ENCODE data around the gene DPP7.

The DPP7 gene

DNA sequence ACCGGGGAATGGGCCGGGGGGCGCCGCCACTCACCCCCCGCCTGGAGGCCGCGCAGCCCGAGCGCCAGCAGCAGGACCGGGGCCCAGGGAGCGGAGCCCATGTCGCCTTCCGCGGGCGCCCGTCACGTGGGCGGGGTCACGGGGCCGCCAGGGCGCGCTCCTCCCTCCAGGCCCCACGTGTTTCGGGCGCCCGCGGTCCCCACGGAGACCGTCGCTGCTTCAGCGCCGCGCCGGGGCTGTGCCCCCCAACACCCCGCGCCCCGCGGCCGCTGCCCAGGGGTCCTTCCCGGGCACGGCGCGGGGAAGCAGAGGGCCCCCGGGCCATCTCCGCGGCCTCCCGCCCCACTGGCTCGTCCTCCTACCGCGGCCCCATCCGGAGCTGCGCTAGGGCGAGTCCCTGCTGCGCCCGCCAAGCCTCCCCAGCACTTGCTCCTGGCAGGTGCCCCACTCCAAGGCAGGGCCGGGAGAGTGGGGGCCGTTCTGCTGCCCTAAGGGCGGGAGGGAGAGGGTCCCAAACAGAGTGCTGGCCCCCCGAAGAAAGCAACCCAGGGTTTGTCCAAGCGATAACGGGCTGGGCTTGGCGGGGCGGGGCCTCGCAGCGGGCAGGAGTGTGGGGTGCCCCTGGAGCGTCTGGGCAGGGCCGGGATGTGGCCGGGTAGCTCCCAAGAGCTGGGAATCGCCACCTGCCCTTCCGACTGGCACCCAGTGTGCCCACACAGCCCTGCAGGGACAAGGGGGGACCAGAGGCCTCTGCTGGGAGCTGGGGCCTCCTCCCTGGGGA, at the start of gene DPP7:
Gene DPP7, minus strand, starts transcription at position 121 of the 781 bp plus-strand sequence. Its CDS starts 20 bp downstream, at position 101.
- in situ Hi-C loops (cut with MboI; ENCODE audit: low sequenced_read_pairs): no loop called here

DNA sequence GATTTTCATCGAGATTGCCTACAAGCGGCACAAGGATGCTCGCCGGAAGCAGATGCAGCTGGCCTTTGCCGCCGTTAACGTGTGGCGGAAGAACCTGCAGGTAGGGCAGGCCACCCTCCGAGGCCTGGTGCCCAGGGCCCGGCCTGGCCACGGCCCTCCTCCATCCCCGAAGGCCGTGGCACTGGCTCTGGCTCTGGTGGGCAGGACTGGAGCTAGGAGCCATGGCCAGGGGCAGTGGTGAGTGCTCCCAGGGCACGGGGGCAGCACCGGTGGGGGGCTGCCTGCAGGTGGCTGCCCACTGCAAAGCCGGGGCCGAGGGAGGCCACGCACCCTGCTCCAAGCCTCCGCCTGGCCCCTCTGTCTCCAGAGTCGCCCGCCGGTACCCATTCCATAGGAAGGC, 49.3 kb upstream of the DPP7 start:
- in situ Hi-C loops (cut with MboI; ENCODE audit: low sequenced_read_pairs): no loop called here

- in situ Hi-C loops (cut with MboI; ENCODE audit: low sequenced_read_pairs): no loop called here
Observed at GRCh38 chr9:137163365-137163715, 48.8 kb upstream of the DPP7 start.

DNA sequence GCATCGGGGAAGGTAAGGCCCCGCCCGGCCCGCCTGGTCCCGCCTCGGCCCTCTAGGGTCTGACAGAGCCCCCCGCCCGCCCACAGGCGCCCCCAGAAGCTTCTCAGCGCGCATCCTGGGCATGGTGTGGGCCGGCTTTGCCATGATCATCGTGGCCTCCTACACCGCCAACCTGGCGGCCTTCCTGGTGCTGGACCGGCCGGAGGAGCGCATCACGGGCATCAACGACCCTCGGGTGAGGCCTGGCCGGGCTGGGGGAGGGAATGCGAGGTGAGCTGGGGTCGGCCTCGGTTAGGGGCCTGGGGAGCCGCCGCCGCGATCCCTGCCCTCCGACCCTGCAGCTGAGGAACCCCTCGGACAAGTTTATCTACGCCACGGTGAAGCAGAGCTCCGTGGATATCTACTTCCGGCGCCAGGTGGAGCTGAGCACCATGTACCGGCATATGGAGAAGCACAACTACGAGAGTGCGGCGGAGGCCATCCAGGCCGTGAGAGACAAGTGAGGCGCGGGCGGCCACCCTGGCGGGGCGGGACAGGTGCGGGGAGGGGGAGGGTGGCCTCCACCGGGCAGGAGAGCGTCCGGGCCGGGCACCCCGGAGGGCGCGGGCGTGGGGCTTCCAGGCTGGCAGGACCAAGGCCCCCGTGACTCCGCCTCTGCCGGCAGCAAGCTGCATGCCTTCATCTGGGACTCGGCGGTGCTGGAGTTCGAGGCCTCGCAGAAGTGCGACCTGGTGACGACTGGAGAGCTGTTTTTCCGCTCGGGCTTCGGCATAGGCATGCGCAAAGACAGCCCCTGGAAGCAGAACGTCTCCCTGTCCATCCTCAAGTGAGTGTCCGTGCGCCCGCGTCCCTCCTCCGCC, 48.2 kb upstream of the DPP7 start:
- in situ Hi-C loops (cut with MboI; ENCODE audit: low sequenced_read_pairs): no loop called here

DNA sequence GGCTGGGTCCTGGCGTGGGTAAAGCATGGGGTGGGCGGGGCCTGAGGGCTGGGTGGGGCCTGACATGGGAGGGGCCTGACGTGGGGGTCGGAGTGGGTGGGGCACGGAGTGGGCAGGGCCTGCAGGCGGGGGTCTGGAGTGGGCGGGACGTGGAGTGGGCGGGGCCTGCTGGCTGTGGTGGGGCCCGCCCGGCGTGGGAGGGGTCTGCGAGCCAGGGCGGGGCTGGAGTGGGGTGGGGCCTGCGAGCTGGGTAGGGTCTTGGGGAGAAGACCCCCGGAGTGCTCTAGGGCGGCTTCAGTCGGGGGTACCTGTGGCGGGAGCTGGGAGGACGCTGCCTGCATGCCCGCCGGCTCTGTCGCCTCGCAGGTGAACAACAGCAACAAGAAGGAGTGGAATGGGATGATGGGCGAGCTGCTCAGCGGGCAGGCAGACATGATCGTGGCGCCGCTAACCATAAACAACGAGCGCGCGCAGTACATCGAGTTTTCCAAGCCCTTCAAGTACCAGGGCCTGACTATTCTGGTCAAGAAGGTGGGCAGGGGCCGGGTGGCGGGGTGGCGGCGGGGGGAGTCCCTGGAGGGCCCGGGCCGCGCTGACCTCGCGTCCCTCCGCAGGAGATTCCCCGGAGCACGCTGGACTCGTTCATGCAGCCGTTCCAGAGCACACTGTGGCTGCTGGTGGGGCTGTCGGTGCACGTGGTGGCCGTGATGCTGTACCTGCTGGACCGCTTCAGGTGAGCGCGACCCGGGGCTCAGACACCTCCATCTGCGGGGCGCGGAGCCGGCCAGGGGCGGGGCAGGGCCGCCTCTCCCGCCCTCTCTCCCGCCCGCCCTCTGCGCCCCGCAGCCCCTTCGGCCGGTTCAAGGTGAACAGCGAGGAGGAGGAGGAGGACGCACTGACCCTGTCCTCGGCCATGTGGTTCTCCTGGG, 47.3 kb upstream of the DPP7 start:
- in situ Hi-C loops (cut with MboI; ENCODE audit: low sequenced_read_pairs): no loop called here

DNA sequence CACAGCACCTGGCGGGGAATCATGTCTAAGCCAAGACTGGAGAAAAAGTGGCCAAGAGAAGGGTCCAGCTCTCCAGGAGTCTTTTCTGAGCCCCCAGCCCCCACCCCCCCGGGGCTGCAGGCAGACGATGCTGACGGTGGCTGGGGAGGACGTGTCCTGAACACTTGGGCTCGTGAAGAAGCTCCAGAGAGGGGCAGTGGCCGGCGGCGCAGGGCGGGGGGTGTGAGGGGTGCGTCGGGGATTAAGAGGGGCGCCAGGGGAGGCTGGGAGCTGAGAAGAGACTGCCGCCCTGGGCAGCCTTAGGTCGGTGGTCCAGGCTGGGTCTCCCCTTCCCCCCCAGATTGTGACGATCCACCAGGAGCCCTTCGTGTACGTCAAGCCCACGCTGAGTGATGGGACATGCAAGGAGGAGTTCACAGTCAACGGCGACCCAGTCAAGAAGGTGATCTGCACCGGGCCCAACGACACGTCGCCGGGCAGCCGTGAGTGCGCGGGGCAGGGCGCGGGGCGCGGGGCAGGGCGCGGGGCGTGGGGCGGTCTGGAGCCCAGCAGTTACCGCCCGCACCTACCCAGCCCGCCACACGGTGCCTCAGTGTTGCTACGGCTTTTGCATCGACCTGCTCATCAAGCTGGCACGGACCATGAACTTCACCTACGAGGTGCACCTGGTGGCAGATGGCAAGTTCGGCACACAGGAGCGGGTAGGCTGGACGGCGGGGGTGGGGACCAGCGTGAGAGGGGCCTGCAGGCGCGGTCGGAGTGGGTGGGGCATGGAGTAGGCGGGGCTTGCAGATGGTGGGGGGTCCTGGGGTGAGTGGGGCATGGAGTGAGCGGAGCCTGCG, 46.4 kb upstream of the DPP7 start:
- in situ Hi-C loops (cut with MboI; ENCODE audit: low sequenced_read_pairs): no loop called here

DNA sequence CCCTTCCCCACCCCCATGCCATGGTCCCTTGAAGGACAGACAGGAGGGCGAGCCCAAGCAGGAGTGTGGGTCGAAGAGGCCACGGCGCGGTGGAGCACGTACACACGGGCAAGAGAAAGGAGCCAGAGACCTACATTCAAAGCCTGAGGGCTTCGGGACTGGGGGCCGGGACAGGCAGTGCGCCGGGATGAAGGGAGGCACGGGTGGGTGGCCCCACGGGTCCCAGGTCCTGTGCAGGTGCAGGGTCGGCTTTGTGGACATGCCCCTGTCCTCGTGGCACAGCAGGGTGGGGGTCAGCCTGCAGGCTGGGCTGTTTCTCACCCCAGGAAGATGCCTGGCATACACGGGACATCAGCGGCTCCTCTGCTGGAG, 45.5 kb upstream of the DPP7 start:
- in situ Hi-C loops (cut with MboI; ENCODE audit: low sequenced_read_pairs): no loop called here

- in situ Hi-C loops (cut with MboI; ENCODE audit: low sequenced_read_pairs): no loop called here
Observed at GRCh38 chr9:137159105-137160053, 44.8 kb upstream of the DPP7 start.

DNA sequence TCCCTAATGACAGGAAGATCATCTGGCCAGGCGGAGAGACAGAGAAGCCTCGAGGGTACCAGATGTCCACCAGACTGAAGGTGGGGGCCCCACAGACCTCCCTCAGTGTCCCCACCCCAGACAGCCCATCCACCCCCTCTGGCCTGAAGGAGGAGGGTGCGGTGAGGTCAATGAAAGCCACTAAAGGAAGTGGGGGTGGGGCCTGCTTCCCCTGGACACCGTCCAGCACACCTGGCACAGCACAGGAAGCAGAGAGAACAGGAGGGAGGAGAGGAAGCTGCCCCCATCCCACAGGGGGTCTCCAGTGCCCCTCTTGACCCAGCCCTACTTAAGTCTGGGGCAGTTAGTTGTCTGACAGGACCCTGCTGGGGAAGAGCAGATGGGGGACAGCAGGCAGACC, 44.1 kb upstream of the DPP7 start:
- in situ Hi-C loops (cut with MboI; ENCODE audit: low sequenced_read_pairs): no loop called here

GRCh38 chr9:137157618-137158415, 43.3 kb upstream of the DPP7 start:
- in situ Hi-C loops (cut with MboI; ENCODE audit: low sequenced_read_pairs): no loop called here

DNA sequence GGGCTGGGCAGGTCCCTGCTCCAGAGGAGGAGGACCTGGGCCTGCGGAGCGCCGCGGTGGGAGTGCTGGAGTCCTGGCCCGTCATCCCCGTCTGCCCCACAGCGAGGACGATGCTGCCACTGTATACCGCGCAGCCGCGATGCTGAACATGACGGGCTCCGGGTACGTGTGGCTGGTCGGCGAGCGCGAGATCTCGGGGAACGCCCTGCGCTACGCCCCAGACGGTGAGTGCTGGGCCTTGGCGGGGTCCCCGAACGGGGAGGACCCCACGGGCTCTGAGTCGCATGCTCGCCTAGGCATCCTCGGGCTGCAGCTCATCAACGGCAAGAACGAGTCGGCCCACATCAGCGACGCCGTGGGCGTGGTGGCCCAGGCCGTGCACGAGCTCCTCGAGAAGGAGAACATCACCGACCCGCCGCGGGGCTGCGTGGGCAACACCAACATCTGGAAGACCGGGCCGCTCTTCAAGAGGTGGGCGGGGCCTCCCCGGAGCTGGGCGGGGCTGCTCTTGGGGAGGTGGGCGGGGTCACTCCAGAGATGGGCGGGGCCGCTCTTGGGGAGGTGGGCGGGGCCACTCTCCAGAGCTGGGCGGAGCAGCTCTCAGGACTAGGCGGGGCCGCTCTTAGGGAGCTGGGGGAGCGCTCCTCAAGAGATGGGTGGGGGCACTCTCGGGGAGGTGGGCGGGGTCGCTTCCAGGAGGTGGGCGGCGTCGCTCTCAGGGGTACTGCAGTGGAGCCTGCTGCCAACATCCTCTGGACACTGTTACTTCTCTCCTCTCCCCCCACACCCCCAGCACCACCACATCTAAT, 42.2 kb upstream of the DPP7 start:
- in situ Hi-C loops (cut with MboI; ENCODE audit: low sequenced_read_pairs): no loop called here

GRCh38 chr9:137152844-137153405, 38.4 kb upstream of the DPP7 start:
- in situ Hi-C loops (cut with MboI; ENCODE audit: low sequenced_read_pairs): no loop called here

DNA sequence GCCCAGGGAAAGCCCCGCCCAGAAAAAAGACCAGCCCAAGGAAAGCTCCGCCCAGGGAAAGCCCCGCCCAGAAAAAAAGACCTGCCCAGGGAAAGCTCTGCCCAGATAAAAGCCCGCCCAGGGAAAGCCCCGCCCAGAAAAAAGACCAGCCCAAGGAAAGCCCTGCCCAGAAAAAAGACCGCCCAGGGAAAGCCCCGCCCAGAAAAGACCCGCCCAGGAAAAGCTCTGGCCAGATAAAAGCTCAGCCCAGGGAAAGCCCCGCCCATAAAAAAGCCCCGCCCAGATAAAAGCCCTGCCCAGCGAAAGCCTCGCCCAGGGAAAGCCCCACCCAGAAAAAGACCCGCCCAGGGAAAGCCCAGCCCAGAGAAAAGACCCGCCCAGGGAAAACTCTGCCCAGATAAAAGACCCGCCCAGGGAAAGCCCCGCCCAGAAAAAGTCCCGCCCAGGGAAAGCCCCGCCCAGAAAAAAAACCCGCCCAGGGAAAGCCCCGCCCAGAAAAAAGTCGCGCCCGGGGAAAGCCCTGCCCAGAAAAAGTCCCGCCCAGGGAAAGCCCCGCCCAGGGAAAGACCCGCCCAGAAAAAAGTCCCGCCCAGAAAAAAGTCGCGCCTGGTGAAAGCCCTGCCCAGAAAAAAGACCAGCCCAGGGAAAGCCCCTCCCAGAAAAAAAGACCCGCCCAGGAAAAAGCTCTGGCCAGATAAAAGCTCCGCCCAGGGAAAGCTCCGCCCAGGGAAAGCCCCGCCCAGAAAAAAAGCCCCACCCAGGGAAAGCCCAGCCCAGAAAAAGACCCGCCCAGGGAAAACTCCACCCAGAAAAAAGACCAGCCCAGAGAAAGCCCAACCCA, 36.3 kb upstream of the DPP7 start:
- in situ Hi-C loops (cut with MboI; ENCODE audit: low sequenced_read_pairs): no loop called here

DNA sequence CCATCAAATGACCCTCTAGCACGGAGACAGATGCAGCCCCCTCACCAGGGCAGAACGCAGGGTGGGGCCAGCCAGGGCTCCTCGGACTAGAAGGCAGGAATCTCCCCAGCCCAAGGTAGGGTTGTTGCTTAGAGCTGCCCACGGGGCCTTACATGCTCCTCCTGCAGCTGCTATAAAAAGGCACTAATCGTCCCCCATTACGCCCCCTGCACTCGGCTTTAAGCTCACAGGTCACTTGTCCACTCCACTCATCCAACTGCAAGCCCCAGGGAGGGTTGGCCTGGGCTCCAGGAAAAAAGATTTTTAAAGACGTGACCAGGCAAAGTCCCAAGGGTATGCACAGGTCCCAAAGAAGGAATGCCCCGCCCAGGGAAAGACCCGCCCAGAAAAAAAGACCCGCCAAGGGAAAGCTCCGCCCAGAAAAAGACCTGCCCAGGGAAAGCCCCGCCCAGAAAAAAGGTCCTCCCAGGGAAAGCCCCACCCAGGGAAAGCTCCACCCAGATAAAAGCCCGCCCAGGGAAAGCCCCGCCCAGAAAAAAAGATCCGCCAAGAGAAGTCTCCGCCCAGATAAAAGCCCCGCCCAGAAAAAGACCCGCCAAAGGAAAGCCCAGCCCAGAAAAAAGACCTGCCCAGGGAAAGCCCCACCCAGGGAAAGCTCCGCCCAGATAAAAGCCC, 35.5 kb upstream of the DPP7 start:
- in situ Hi-C loops (cut with MboI; ENCODE audit: low sequenced_read_pairs): no loop called here

- in situ Hi-C loops (cut with MboI; ENCODE audit: low sequenced_read_pairs): no loop called here
Observed at GRCh38 chr9:137149363-137149762, 34.8 kb upstream of the DPP7 start.

GRCh38 chr9:137148661-137149060, 34.1 kb upstream of the DPP7 start:
- in situ Hi-C loops (cut with MboI; ENCODE audit: low sequenced_read_pairs): no loop called here
